Esophagus muscularis mucosa (tissue), 4 donors: Measurements from ENCODE around the gene ASB15. TPM values are rescaled to one million over a fixed set of nuclear protein-coding genes. Genes with fewer than 3 reads are reported as not detected.

Source experiments
- DNase-seq: peaks from one replicate; pipeline ENCODE4 v3.0.0-alpha.2; 2017; ENCODE audit errors: extremely low spot score
- H3K27ac ChIP-seq, 4 donors: fragments of 200-600 bp; sonication (generic); replicated peaks in 1 of 4; 1 replicate in 3 of 4; 2 replicates in 1 of 4; pipeline ENCODE4 v1.5.1; 2016 to 2019; ENCODE audit warnings: mild to moderate bottlenecking in 1 of 4
- H3K27me3 ChIP-seq, 4 donors: fragments of 200-600 bp; sonication (generic); one replicate each; pipeline versions ENCODE4 v1.5.1 to v1.6.0; 2016 to 2019
- H3K36me3 ChIP-seq, 4 donors: fragments of 200-600 bp; sonication (generic); one replicate each; pipeline ENCODE4 v1.5.1; 2016 to 2019
- H3K4me1 ChIP-seq, 4 donors: fragments of 200-600 bp; sonication (generic); one replicate each; pipeline ENCODE4 v1.5.1; 2016 to 2019
- H3K4me3 ChIP-seq, 4 donors: fragments of 200-600 bp; sonication (generic); 1 replicate in 2 of 4; 2 replicates in 2 of 4; pipeline ENCODE4 v1.5.1; 2016 to 2019; ENCODE audit warnings: mild to moderate bottlenecking in 4 of 4, moderate library complexity in 1 of 4
- H3K9me3 ChIP-seq, 4 donors: fragments of 200-600 bp; sonication (generic); 1 replicate in 3 of 4; 2 replicates in 1 of 4; pipeline ENCODE4 v1.5.1; 2016 to 2019
- CTCF ChIP-seq, 3 experiments: fragments of 200-600 bp in 2 of 3; fragments of 450-650 bp in 1 of 3; sonication (generic) in 2 of 3; IDR thresholded peaks; one replicate each; pipeline ENCODE4 v1.5.1; 2017 to 2019; ENCODE audit warnings: antibody characterized with exemption in 3 of 3, mild to moderate bottlenecking in 2 of 3, moderate library complexity in 1 of 3
- EP300 ChIP-seq: sonication (generic); formaldehyde crosslinking; IDR thresholded peaks from one replicate; pipeline ENCODE4 v1.6.1; 2017; ENCODE audit warnings: antibody characterized with exemption
- POLR2A ChIP-seq: fragments of 450-650 bp; IDR thresholded peaks from one replicate; pipeline ENCODE4 v1.6.1; 2017; ENCODE audit warnings: antibody characterized with exemption, moderate library complexity, mild to moderate bottlenecking, low read depth
- POLR2AphosphoS5 ChIP-seq, 2 donors: sonication (generic); formaldehyde crosslinking; IDR thresholded peaks; one replicate each; pipeline ENCODE4 v1.6.1; 2017; ENCODE audit warnings: antibody characterized with exemption in 2 of 2
- WGBS: methylation state at CpG from one replicate; pipeline ENCODE4 v1.1.5; 2018; 5-methylcytosine and 5-hydroxymethylcytosine counted together
- intact Hi-C: fragments of 100-400 bp; cut with DNase I; formaldehyde crosslinking; loops from one replicate; pipeline ENCODE4 v1.15.1; 2023
- total RNA-seq, 4 donors: library from RNA; depleted of rRNA; stranded (reverse); fragments of >200 nt; gene quantifications; one replicate each; pipeline versions ENCODE4 v1.1.0 to v1.2.1, GENCODE V29; 2016

The ASB15 gene
- total RNA-seq, 4 donors from 2014 or later, result not detected

GRCh38 chr7:123573341-123573740, 28.3 kb upstream of the ASB15 start:
- TF ChIP-seq POLR2AphosphoS5 (IDR thresholded peaks at IDR 0.05) (no peak), CTCF (IDR thresholded peaks at IDR 0.05) (no peak), EP300 (no peak), POLR2A (no peak)
- WGBS, result 61% methylated on average over 3 of the region's 3 CpGs
- no peaks in the 10 kb centered on the region for H3K9me3 ChIP-seq
- no peaks in the 10 kb centered on the region for H3K27me3 ChIP-seq
- no peaks in the 10 kb centered on the region for H3K36me3 ChIP-seq
- no peak overlapping the region for H3K4me3 ChIP-seq
- no peaks in the 10 kb centered on the region for H3K4me1 ChIP-seq
- intact Hi-C loops, result no loop called here
- DNase-seq, result no peak
- H3K27ac ChIP-seq, result no peak overlapping the region

- intact Hi-C loops, result no loop called here
- TF ChIP-seq EP300 (no peak), POLR2AphosphoS5 (IDR thresholded peaks at IDR 0.05) (no peak), POLR2A (no peak), CTCF (IDR thresholded peaks at IDR 0.05) (no peak)
- no peak for DNase-seq
- Histone ChIP-seq H3K9me3 (no peaks in the 10 kb centered on the region), H3K4me3 (no peak overlapping the region), H3K27ac (no peak overlapping the region), H3K27me3 (no peaks in the 10 kb centered on the region), H3K36me3 (no peaks in the 10 kb centered on the region), H3K4me1 (no peaks in the 10 kb centered on the region)
- 90% methylated on average over 2 of the region's 2 CpGs for whole genome bisulfite sequencing
Measured at GRCh38 chr7:123573896-123574467, 27.6 kb upstream of the ASB15 start.

- no peaks in the 10 kb centered on the region for H3K4me1 ChIP-seq
- H3K27ac ChIP-seq, result no peak overlapping the region
- H3K36me3 ChIP-seq, result no peaks in the 10 kb centered on the region
- no peak for TF ChIP-seq EP300
- no peak for DNase-seq
- H3K4me3 ChIP-seq, result no peak overlapping the region
- no peaks in the 10 kb centered on the region for H3K9me3 ChIP-seq
- intact Hi-C loops, result no loop called here
- H3K27me3 ChIP-seq, result no peaks in the 10 kb centered on the region
Measured at GRCh38 chr7:123579416-123579815, 22.2 kb upstream of the ASB15 start.

- Histone ChIP-seq H3K27ac (no peak overlapping the region), H3K27me3 (no peaks in the 10 kb centered on the region), H3K36me3 (no peaks in the 10 kb centered on the region), H3K4me1 (no peaks in the 10 kb centered on the region), H3K9me3 (no peaks in the 10 kb centered on the region), H3K4me3 (no peak overlapping the region)
- TF ChIP-seq POLR2AphosphoS5 (IDR thresholded peaks at IDR 0.05), result no peak
- no peak for TF ChIP-seq POLR2A
- TF ChIP-seq CTCF (IDR thresholded peaks at IDR 0.05), result peak; percentile 44 to 67 (median 47)
- no peak for TF ChIP-seq EP300
- intact Hi-C loops, result loop anchor here (5.0 to 10.0 kb wide), 2 partner anchors 122 to 284 kb away; no protein-coding TSS in a partner anchor
- DNase-seq, result no peak
- 24% methylated on average over 8 of the region's 8 CpGs for WGBS
Measured at GRCh38 chr7:123580406-123581161, 21.0 kb upstream of the ASB15 start.

GRCh38 chr7:123581162-123581459, 20.5 kb upstream of the ASB15 start:
- H3K27ac ChIP-seq, result no peak overlapping the region
- intact Hi-C loops, result loop anchor here (5.0 to 10.0 kb wide), 2 partner anchors 121 to 284 kb away; no protein-coding TSS in a partner anchor
- DNase-seq, result no peak
- whole genome bisulfite sequencing, result 30% methylated on average over 2 of the region's 2 CpGs
- H3K4me3 ChIP-seq, result no peak overlapping the region
- H3K36me3 ChIP-seq, result no peaks in the 10 kb centered on the region
- no peaks in the 10 kb centered on the region for H3K9me3 ChIP-seq
- no peaks in the 10 kb centered on the region for H3K4me1 ChIP-seq
- TF ChIP-seq POLR2A (no peak), EP300 (no peak), POLR2AphosphoS5 (IDR thresholded peaks at IDR 0.05) (no peak), CTCF (IDR thresholded peaks at IDR 0.05) (no peak)
- no peaks in the 10 kb centered on the region for H3K27me3 ChIP-seq
